GM18505 (cell line): ENCODE results near the gene ZNF275.

Experiments
- ATAC-seq: cut with Tn5 transposase; IDR thresholded peaks from one replicate; pipeline ENCODE4 v1.9.1; 2021; ENCODE audit not compliant: unreplicated experiment
- POLR2A ChIP-seq: IDR thresholded peaks from 4 replicates; pipeline ENCODE4 v1.6.1; 2011; ENCODE audit warnings: borderline replicate concordance; ENCODE audit not compliant: insufficient read depth, insufficient read length; ENCODE audit errors: extremely low read depth

The ZNF275 gene

GRCh38 chrX:153392642-153393321, 58.8 kb downstream of the ZNF275 start:
- no peak for ATAC-seq
- TF ChIP-seq POLR2A, result no peak

- no peak for TF ChIP-seq POLR2A
- ATAC-seq, result no peak
These were observed 60.7 kb downstream of the ZNF275 start for GRCh38 chrX:153394612-153395011.

DNA sequence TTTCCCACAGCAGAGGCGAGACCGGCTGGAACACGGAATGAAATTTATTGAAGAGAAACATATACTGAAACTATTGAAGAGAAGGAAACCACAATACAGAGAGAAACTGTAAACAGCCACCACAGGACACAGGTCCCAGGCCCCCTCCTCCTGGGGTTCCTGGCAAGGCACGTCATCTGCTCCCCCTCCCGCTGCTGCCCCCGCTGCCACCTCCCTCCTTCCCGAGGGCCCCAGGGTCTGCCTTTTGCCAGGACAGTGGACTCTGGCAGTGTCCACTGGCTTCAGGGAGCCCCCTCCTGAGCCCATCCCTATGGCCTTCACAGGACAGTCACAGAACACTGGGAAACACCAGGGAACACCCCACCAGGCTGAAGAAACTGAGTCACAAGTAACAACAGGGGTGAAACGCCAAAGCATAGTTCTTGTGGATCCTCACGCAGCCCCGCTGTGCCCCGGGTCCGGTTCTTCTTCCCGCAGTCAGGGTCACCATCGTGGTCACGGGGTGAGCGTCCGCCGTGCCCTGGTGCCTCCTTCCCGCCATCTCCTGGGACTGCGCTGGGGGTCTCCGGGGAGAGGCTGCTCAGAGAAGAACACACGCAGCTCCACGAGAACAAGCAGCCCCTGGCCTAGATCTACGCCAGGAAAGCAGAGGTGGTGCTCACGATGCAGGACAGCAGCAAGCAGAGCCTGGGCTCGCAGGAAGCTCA, 61.8 kb downstream of the ZNF275 start:
- ATAC-seq, result no peak
- no peak for TF ChIP-seq POLR2A

DNA sequence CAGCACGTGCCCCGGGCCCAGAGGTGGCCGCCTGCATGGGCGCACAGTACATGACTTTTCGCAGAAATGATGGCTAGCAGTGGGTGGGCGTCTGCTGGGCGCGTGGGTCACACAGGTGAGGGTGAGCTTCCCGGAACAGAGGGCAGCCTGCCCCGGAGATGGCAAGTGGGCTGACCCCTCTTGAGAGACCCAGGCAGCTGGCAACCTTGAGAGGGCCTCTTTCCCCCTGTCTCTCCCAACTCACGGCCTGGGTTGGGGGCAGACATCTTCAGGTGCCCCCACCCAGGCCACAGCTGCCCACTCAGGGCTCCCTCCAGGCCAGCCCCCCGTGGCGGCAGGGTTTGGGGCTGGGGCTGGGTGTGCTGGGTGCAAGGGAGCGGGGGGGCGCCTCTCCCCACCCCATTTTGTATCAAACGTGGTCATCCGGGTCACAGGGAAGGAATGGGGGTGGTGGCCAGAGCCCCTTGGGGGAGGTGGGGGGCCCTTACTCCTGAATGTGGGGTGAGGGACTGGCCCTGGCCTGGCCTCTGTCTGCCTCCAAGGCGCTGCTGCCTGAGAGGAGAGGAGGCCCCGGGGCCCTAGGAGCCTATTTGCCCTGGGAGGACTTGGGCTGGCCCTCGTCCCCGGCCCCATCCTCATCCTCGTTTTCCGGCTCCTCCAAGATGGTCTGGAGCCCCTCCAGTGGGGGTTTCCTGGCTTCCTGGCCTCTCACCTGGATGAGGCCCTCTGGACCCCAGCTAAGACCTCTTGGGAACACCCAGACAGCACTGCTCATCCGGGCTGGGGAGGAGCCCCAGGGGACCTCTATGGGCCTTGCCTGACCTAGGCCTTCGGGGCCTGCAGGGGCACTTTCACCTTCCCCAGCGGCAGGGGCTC, 62.6 kb downstream of the ZNF275 start:
- ATAC-seq, result no peak

DNA sequence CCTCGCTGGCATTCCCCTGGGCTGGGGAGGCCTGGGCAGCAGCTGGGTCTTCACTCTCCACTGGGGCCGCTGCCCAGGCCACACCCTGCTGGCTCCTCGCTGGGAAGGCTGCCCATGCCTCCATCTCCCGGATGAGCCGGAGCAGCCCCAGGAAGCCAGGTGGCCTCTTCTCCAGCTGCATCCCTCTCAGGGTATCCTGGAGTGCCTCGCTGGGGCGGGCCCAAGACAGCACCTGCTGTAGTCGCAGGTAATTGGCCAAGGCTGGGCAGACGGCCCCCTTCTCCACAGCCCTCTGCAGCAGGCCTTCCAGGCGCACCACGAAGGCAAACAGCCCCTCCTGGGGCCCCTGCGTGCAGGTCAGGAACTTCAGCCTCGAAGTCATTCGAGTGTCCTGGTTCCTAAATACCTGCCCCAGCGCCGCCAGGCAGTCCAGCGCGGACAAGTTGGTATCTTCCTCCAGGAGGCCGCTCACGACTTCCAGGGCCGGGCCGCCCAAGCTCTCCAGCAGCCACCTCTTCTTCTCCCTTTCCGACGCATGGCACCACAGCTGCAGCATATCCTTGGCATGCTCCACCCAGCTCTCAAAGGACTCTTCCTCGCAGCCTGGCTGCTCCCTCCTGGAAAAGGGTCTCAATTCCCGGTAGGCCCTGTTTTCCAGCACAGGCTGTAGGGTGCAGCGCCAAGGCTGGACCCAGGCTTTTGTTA, 63.5 kb downstream of the ZNF275 start:
- ATAC-seq, result no peak
- no peak for TF ChIP-seq POLR2A

More for the DNA sequence above, 62.6 kb downstream of the ZNF275 start:
- TF ChIP-seq POLR2A, result no peak

DNA sequence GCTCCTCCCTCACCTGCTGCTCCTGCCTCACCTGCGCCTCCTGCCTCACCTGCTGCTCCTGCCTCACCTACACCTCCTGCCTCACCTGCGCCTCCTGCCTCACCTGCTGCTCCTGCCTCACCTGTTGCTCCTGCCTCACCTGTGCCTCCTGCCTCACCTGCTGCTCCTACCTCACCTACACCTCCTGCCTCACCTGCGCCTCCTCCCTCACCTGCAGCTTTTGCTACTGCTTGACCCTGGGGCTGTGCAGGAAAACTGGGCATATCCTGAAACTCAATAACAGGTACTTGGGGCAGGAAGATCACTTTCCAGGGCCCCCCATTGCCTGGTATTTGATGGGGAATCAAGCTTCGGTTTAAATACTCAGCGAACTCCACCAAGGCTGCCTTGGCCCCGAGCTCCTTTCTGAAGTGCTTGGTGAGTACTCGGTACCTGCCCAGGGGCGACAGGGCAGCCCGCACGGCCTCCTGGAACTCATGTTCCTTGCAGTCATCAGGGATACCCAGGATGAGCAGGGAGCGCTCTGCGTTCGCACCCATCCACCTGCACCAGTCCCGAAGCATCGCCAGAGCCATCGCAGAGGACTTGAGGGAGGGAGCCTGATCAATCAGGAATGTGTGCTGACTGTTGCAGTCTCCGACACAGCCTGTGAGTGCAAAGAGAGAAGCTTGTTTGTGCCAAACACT, 64.5 kb downstream of the ZNF275 start:
- TF ChIP-seq POLR2A, result no peak
- no peak for ATAC-seq

GRCh38 chrX:153400146-153401132, 66.5 kb downstream of the ZNF275 start:
- TF ChIP-seq POLR2A, result no peak
- ATAC-seq, result no peak

DNA sequence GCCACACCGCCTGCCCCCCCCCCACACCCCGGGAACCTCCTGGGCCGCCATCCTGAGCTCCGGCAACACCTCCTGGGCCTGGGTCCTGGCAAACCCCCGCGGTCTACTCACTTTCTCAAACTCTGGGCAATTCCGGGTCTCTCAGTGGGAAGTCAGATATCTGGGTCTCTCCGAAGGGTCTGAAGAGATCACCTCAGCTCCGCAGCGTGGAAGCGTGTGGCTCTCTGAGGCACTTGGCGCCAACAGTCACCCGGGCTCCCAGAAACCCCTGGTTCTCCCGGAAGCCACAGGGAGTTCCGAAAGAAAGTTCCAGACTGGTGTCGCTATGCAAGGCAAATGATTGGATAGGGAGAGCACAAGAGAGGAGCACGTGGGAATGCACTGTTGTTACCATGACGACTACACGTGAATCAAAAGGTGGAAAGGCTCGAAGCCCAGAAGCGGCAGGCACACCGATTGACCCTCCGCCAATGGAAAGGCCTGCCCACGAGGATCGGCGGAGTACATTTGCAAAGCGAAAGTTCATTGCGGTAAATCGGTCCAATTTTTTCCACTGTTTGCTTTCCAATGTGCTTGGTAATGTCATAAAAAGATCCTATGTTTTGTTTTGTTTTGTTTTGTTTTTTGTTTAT, 67.3 kb downstream of the ZNF275 start, which contains the start of gene PNMA6E:
Gene PNMA6E (minus strand): TSS at position 218 of the 632 bp plus-strand sequence. CDS start 2,501 bp downstream, outside the sequence.
- no peak for TF ChIP-seq POLR2A
- ATAC-seq, result no peak
